Central memory CD4-positive, alpha-beta T cell (primary cell): ENCODE data around the gene SLC7A8.

Experiments used
- DNase-seq: peaks from one replicate; pipeline ENCODE4 v3.0.0; 2022

Gene SLC7A8

DNA sequence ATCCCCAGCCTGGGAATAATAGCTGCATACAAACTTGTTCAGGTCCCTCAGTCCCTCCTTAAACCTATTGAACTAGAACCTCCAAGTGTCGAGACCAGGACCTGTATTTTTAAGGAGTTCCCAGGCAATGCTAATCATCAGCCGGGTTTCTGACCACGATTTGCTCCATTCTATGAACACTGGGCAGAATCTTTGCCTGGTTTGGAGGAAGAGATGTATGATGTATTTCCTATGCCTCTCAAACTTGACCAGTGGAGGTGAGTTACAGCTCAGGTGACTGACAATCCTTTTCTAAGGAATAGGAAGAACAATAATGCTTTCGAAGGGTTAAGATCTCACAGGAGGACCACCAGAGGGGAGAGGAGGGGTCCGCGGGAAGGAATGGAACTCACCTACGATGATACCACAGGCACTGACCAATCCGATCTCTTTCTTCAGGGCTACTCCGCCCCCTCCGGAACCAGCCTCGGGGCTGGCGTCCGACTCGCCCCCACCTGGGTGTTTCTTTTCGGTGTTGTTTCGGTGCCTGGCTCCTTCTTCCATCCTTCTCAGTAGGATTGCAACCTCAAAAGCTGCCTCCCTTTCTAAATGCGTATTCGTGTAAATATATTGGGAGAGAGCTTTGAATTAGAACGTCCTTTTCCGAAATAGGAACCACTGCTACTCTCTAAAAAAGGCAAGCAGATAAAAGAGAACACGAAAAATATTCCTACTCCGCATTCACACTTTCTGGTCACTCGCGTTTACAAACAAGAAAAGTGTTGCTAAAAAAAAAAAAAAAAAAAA lies 895 bp downstream of the SLC7A8 start:
- DNase-seq, result peak; percentile 13

DNA sequence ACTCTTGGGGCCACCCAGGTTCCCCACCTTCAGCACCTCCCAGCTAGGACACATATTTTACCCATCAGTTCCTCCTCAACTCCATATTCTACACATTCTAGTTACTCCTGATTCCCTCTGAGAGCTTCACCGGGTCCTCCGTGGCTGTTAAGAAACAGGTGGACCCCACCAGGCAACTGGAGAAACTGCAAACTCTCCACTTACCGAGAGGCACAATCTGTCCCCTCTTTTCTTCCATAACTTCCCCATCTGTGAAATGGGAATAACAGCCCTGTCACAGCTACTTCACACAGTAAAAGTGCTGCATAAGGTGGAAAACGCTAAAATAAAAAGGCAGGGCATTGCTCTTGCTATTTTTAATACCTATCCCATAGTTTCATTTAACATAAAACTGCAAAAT lies 1.5 kb downstream of the SLC7A8 start:
- no peak for DNase-seq

DNA sequence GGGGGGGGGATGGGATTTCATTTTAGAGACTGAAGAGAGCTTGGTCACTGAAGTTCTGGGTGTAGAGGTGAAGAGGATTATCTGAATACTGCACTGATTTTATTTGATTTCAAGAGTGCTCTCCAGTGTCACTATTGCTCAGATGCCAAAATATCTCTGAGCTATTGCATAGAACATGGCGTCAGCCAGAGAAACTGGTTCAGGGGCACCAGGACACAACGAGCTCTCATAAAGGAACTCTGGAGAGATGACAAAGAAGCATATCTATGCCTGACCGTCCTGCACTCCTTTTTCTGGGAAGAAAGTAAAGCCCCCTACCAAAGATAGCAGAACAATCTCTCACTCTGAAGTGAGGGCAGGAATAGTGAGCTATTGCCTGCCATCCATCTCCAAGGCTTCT lies 2.0 kb downstream of the SLC7A8 start:
- DNase-seq, result no peak

DNA sequence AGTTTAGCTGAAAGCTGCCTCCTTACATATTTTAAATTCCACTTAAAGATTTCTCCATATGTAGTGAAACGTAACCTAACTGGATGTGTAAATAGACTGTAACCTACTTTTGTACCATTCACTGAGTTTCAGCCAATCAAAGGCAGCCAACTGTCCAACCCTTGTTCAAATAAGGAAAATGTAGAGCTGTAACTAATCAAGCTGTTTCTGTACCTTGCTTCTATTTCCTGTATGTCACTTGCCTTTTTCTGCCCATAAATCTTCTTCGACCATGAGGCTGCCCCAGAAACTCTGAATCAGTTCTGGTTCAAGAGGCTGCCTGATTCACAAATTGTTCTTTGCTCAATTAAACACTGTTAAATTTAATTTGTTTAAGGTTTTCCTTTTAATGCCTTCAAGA lies 6.3 kb downstream of the SLC7A8 start:
- no peak for DNase-seq

DNA sequence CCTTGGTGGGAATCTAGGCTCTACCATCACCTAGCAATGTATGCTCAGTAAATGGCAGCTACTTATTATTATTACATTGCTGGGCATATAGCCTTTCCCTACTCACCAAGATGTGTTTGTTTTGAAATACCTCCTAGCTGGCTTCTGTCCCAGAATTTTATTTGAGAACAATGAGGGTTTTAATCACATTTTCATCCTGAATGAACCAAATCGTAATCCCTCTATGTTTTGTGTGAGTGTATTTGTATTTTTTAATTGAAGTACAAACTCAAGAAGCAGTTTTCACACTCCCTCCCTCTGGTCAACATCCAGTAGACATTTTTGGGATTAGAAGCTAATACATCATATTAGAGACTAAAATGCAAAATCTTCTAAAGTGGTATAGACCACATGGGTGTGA lies 7.6 kb downstream of the SLC7A8 start:
- no peak for DNase-seq

DNA sequence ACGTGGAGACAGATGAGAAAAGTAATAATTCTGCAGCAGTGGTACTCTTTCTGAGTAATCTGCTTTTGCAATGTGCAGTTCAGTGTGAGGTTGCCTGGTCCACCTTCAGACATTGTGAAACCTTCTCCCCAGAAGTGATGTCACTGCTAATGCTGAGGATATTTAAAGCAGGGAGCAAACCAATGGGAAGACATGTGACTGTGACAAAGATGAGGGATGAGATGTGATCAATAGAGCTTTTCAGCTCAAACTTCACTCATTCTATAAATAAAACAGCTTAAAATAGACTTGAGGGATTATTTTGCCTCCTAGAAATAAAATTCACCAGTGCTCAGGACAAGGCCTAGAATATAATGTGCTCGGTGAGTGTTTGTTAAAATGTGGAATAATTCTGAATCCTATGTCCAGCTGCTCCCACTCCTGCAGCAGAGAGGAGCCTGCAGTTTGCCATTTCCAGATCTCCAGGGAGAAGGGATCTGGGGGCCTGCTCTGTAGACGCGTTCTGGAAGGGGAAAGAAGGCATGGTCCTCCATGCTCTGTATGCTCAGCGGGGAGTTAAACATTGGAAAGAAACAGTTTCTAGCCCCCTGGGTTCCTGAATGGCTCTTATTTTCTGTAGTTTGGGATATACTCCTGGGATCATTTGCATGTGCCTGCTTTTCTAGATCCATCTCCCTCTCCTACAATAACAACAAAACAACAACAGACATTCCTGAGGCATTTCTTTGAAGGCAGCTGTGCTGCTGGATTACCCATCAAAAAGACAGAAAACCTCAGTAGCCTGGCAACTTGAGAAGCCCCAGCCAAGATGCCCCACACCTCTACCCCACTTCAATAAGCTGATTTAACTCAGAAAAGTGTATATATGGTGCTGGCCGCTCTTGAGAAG lies 8.9 kb downstream of the SLC7A8 start:
- no peak for DNase-seq

DNA sequence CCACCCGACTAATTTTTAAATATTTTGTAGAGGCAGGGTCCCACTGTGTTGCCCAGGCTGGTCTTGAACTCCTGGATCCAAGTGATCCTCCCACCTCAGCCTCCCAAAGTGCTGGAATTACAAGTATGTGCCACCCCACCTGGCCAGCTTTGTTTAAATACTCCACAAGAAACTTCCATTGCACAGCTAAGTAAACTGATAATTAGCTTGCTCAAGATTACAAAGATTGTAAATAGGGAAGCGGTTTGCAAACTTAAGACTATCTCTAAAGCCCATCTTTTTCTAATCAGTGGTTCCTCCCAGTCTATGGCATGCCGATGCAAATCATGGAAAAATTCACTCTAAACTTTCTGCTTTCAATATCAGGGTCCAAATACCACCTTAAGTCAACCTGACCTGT lies 9.7 kb downstream of the SLC7A8 start:
- no peak for DNase-seq

DNA sequence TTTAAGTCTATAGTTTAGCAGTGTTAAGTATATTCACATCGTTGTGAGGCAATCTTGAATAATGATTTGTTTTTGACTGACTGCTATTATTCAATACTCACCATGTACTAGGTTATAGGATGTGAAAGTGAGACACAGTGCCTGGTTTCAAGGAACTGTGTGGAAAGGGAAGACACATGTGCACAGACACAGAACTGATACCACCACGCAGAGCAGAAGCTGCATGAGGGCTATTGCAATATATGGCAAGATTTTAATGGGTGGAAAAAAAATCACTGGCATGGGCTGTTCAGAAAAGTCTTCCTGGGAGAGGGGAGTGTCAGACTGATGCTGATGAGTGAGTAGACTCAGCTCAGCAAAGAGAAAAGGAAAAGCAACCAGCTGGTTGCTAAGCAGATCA lies 10.4 kb downstream of the SLC7A8 start:
- no peak for DNase-seq

DNA sequence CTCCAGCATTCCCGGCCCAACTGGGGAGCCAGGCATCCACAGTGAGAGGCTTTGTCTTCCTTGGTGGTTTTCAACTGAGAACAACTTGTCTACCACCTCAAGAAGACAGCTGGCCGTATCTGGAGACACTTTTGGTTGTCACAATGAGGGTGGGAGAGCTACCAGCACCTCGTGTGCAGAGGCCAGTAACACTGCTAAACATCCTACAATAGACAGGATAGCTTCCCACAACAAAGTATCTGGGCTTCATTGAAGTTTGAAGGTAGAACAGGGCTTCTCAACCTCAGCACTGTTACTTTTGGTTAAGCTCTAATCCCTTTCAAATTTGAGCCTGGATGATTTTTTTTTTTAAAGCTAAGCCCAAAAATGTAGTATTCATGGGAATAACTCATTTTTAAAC lies 10.9 kb downstream of the SLC7A8 start:
- no peak for DNase-seq

DNA sequence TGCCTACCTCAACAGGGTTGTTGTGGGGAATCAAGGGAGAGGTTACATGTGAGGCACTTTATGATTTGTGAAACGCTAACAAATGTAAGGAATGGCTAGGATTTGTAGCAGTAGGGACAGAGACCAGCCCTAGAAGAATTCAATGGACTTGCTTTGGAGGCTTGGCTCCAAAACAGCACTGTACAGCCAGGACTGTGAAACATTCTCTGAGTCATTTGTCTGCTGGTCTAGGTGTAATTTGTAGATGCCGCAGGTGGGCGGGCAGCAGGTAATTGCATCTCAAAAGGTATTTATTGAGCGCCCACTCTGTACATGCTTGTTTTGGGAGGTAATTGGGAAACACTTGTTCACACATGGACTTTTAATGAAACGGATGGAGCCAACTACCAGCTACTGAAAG lies 11.4 kb downstream of the SLC7A8 start:
- DNase-seq, result no peak

DNA sequence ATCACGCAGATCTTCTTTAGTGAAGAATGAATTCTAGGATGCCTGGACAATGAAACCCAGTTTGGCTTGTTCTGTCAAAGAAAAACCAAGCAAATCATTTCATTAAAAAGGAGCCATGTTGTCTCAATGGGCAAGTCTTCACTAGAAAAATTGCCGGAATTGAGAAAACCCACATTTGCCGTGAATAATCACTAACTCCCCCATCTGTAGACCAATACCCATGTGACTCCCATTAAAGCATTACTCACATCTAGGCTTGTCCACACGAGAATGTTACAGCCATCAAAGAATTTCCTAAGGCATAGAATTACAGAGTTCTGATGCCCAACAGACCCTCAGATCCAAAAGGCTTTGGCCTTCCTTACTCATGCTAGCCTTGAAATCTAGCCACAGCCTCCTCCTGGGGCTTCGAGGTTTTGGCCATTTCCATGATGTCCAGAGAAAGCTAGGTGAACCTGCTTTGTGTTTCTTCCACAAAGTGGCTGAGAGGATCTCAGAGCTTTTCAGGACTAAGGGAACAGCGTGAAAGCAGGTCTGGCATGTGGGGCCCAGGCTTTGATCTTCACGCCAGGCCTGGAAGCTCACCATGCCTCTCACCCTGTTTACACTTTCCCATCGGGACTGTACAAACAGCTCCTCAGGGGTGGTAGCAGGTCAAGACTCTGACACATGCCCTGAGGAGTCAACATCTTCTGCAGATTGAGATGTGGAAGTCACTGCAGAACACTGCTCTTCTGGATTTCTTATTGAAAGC lies 12.1 kb downstream of the SLC7A8 start:
- DNase-seq, result no peak

DNA sequence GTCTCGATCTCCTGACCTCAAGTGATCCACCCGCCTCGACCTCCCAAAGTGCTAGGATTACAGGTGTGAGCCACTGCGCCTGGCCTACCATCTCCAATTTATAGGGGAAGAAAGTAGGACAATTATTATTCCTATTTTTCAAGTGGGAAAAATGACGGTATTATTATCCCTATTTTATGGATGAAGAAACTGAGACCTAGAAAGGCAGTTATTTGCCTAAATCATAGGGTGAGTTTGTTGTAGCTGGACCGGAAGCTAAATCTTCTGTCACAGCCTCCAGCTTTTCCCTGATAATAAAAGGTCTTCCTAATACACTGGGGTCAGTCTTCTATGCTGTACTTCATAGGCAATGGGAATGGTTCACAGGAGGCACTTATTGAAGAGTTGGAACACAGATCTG lies 13.8 kb downstream of the SLC7A8 start:
- DNase-seq, result no peak

DNA sequence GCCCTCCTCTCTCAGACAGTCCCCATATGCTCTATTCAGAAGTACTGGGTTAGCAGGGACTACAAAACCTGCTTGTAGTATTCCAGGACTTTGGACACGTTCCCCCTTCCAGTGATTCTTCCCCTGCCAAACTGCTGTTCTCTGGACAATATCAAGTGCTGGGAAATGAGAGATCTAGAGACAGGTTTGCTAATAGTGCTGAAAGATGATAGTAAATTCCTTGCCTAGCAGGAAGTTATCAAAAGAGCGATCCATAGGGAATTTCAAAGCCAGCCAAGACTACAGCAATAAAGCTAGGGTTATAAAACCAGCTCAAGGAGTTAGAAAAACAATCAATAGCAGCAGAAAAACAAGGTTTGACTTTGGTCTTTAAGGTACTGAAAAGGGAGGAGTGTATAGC lies 15.2 kb downstream of the SLC7A8 start:
- no peak for DNase-seq

DNA sequence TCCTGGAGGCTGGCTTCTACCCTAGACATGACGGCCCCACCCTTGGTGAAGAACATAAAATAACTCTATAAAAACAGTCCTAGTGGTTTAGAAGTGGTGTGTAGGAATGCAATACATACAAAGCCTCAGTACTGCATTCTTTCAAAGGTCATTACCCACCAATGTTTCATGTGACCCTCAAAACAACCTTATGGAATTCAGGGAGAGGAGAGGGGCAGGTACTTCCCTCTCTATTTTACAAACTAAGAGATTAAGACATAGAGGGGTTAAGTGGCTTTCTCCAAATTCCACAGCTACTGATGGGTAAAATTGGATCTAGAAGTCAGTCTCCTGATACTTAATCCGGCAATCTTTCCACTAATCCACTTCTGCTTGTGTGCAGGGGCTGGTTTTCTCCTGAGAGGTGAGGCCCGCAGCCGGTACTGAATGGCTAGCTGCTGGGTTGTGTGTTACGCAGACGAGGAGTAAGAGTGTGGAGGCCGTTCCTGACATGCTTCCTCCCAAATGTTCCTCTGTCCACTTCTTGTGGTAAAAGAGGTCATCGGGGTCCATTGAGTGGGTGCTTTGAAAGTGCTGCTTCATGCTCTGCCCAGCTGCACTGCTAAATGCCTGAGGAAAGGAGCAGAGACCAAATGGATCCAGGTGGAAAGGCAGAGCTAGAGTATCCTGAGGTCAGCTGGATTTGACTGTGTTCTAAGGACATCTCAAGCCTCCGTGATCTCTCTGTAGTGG lies 16.2 kb downstream of the SLC7A8 start:
- DNase-seq, result no peak

DNA sequence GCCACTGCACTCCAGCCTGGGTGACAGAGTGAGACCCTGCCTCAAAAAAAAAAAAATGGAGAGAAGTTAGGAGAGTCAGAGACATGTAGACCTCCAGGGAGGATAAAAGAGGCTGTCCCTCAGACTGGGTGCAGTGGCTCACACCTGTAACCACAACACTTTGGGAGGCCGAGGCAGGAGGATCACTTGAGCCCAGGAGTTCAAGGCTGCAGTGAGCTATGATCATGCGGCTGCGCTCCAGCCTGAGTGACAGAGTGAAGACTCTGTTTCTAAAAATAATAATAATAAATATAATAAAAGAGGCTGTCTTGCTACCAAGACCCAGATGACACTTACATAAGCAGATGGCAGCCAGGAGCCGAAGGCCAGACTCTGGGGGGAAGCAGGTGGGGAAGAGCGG lies 18.5 kb downstream of the SLC7A8 start:
- no peak for DNase-seq

DNA sequence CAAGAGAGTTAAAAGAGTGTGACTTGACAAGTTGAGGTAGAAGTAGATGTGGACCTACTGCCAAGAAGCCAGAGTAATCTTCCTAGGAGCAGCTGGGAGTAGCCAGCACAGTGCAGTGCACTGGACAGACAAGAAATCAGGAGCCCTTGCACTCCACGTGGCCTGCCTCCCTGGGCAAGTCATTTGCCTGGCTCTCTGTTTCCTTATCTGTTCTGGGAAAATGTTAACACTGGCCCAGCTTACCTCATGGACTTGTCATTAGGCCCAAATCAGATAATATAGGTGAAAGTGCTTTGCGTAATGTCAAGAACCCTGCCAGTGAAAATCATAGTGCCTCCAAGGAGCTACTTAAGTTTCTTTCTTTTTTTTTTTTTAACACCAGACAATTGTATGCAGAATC lies 19.2 kb downstream of the SLC7A8 start:
- DNase-seq, result no peak

DNA sequence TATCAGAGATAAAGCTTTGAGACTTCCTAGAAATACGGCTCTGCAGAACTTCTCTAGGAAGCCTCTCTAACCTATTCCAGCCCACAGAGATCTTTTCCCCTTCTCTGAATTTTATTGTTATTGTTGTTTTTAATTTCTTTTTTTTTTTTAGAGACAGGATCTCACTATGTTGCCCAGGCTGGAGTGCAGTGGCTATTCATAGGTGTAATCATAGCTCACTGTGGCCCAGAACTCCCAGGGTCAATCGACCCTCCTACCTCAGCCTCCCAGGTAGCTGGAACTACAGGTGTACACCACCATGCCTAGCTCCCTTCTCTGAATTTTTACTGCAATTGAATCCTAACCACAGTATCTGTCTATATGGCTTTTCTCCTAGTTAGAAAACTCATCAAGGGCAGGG lies 19.6 kb downstream of the SLC7A8 start:
- no peak for DNase-seq

DNA sequence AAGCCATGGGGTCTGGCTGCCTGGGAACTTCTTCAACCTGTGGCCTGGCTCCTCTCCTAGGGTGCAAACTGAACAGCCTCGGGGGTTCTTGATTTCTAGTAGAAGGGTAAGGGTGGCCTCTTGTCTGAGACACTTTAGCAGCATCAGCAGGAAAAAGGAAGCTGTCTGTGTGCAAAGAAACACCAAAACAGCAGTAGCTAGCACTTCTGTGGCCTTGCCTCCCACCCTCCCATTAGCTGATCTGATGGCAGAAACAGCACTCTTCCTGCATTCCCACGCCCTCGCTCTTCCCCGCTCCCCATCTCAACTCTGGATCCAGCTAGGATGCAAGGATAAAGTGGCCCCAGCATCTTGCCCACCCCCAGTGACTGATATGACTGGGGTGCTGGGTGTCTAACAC lies 20.7 kb downstream of the SLC7A8 start:
- DNase-seq, result no peak

DNA sequence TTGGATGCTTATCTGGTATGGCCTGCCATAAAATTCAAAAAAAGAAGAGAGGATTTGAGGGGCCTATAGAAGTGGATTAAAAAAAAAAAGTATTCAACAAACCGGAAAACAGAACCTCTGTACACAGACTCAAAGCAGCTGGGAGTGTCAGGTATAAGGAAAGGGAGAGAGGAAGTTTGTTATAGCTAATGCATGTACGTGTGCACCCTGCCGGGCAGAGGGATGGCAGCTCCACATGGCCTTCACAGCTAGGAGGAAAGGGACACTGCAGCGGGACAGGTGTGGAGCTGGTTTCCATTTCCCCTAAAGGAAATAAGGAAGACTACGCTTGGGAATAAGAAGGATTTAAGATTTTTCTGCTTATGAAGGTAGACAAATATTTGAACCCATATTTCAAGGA lies 21.5 kb downstream of the SLC7A8 start:
- no peak for DNase-seq

DNA sequence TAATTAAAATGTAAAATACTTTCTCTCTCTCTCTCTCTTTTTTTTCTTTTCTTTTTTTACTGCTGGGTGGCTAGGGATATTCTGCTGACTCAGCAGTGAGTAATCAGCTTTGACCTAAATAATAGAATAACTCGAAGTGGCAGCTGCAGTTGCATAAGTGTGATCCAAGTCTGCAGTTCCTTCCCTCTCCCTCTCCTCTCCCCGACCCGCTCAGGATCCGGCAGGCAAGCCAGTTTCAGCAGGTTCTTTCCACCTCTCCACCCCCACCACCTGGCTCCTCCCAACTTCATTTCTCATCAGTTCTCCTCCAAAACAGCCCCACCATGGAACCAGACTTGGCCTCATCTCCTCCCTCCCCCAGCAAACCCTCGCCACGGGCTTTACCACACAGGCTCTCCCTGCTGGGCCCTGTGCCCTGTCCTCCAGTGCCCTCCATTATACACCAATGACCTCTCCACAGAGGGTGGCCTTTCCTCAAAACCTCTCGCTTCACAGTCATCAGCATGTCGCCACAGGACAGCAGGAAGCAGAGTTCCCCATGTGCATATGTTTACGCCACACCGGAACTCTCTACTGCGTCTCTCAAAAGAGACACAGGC lies 22.4 kb downstream of the SLC7A8 start:
- no peak for DNase-seq

DNA sequence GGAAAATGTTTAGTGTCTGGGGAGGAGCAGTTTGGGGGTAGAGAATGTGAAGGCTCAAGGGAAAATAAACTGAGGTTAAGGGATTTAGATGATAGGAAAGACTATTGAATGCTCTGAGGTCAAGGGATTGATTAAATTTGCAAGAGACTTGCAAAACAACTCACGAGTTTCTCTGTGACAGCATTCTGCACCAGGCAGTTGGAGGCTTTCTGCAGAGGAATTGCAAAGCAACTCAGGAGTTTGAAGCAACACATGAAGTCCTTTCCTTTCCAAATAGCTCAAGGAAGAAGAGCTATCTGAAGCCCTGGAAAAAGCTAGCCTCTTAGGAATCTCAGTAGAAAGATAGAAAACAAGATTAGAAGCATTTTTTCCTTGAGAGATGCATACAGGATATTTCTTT lies 23.9 kb downstream of the SLC7A8 start:
- no peak for DNase-seq

DNA sequence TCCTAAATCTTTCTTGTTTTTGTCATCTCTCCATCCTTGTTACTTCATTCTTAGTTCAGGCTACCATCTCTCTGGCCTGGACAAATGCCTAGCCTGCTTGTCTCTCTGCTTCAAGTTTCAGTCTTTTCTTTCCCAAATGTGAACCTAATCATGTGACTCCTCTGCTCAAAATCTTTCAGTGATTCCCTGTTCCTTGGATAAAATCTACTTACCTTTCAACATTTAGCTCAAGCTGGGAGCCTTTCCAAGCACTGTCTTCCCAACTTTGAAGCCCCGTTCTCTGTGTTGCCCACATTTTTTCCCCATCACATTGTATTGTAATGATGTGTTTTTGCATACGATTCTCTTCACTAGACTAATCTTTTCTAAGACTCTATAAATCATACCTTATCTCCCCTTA lies 24.7 kb downstream of the SLC7A8 start:
- DNase-seq, result no peak
